Adipose tissue (tissue), 3 donors: ENCODE data around the gene ZNF296. TPM values are rescaled to one million over a fixed set of nuclear protein-coding genes. Genes with fewer than 3 reads are reported as not detected.

ENCODE experiments used
- H3K27ac ChIP-seq: one replicate; pipeline ENCODE4 v1.5.1; 2013; ENCODE audit warnings: low read depth, low read length
- WGBS, 3 donors: extraction: QIAGEN DNeasy Blood & Tissue Kit; methylation state at CpG; one replicate each; pipeline ENCODE4 v1.1.7; 2013; 5-methylcytosine and 5-hydroxymethylcytosine counted together
- polyA plus RNA-seq, 3 donors: library from polyadenylated mRNA; stranded (reverse); fragments of 200-250 nt; gene quantifications; one replicate each; pipeline ENCODE4 v1.2.3, GENCODE V29; 2013
- donor health status: healthy with polysubstance abuse.
- donor health status: Bipolar disorder and iron deficiency.
- donor health status: healthy.

ZNF296 gene
- polyA plus RNA-seq, 3 donors: 0.22 to 0.48 (median 0.45) TPM

DNA sequence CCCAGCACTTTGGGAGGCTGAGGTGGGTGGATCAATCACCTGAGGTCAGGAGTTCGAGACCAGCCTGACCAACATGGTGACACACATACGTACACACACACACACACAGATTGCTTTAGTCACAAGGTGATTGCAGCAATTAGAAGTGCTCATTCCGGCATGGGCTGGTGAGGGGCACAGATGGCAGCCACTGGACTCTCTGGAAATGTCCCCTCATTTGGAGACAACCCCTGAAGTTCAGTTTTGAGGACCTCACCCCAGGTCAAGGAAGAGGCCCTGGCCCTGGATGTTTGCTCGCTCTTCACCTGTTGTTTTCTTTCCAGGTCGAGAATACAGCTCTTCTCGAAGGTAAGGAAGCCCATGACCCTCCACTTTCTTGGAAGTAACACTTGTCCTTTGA is 6.1 kb downstream of the ZNF296 start:
- WGBS, 3 donors: 88 to 91% (median 88%) methylated on average over 6 of the region's 6 CpGs

GRCh38 chr19:45069056-45069455 is 7.2 kb downstream of the ZNF296 start:
- 67 to 86% (median 78%) methylated on average over 13 of the region's 13 CpGs for WGBS, 3 donors
- no peak overlapping the region for H3K27ac ChIP-seq

More for the DNA sequence above, 6.1 kb downstream of the ZNF296 start:
- H3K27ac ChIP-seq: no peak overlapping the region

DNA sequence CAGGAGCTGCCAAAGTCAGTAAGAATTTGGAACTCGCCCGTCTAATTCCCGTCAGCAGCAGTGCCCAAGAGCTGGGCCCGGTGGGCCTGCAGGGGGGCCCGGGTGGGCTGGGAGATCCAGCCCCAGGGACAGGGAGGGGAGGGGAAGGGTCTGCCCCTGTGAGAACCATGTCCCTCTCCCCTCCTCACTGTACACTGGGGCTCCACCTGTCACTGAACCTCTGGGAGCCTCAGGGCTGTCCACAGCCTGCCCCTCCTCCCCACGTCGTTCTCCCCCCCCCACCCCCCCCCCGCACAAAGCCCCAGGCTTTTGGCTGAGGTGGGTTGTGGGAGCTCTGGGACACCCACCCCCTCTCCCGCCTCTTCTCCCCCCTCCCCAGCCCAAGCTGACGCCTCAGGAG is 8.2 kb downstream of the ZNF296 start:
- H3K27ac ChIP-seq: no peak overlapping the region
- WGBS, 3 donors: 82 to 93% (median 89%) methylated on average over 5 to 10 of the region's 10 CpGs

DNA sequence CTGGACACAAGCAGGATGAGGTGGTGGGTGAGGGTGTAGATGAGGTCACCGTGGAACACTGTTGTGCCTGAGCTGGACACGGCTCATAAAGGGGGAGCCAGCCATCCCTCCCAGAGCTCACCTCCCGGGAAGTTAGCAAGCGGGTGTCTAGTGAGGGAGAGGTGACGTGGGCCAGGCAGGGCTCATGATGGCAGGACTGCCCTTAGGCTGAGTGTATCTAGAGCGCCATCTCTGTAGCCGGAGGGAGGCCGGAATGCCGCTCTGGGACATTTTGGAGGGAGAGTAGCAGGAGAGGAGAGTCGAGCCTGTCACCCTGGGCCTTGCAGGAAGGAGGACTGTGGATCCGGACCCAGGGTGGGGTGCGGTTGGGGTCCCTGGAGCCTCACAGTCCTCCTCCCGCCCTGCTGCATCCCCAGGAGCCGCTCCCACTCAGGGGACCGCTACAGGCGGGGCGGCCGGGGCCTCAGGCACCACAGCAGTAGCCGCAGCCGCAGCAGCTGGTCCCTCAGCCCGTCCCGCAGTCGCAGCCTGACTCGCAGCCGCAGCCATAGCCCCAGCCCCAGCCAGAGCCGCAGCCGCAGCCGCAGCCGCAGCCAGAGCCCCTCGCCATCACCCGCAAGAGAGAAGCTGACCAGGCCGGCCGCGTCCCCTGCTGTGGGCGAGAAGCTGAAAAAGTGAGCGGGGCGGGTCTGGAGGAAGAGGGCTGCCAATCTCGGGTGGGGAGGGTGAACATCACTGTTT is 9.2 kb downstream of the ZNF296 start:
- 92 to 96% (median 94%) methylated on average over 38 of the region's 38 CpGs for WGBS, 3 donors
- H3K27ac ChIP-seq: no peak overlapping the region

DNA sequence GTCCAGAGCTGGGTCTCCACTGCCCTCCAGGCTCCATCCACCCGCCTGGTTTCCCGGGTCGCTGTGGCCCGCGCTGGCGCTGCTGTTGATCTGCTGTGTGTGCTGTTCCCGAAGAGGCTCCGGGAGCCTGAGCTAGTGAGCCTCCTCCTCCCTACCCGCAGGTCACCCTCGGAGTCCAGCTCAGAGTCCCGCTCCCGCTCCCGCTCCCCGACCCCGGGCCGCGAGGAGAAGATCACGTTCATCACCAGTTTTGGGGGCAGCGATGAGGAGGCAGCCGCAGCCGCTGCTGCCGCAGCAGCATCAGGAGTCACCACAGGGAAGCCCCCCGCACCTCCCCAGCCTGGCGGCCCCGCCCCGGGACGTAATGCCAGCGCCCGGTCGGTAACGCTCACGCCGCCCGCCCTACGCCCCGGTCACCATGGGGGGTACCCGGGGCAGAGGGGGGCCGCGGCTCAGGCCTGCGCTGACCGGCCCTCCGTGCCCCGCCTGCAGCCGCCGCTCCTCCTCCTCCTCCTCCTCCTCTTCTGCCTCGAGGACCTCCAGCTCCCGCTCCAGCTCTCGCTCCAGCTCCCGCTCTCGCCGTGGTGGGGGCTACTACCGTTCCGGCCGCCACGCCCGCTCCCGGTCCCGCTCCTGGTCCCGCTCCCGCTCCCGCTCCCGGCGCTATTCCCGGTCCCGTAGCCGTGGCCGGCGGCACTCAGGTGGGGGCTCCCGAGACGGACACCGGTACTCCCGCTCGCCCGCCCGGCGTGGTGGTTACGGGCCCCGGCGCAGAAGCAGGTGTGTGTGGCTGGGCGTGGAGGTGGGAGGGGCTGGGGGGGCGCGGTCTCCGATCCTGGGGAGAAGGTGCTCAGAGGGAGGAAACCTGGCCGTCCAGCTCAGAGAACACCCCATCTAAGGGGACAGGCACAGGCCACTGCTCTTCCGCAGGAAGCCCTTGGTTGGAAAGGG is 12.2 kb downstream of the ZNF296 start:
- 96 to 98% (median 97%) methylated on average over 73 to 85 of the region's 85 CpGs for WGBS, 3 donors

GRCh38 chr19:45061965-45062364 is 14.3 kb downstream of the ZNF296 start:
- WGBS, 3 donors: 89 to 95% (median 92%) methylated on average over 4 of the region's 4 CpGs
- no peak overlapping the region for H3K27ac ChIP-seq

More for the DNA sequence above, 12.2 kb downstream of the ZNF296 start:
- no peak overlapping the region for H3K27ac ChIP-seq

- 49 to 67% (median 63%) methylated on average over 16 of the region's 16 CpGs for WGBS, 3 donors
- H3K27ac ChIP-seq: no peak overlapping the region
Observed at GRCh38 chr19:45059258-45059965, 16.9 kb downstream of the ZNF296 start.

GRCh38 chr19:45058622-45059159 is 17.6 kb downstream of the ZNF296 start:
- WGBS, 3 donors: 79 to 89% (median 86%) methylated on average over 14 of the region's 14 CpGs
- no peak overlapping the region for H3K27ac ChIP-seq

DNA sequence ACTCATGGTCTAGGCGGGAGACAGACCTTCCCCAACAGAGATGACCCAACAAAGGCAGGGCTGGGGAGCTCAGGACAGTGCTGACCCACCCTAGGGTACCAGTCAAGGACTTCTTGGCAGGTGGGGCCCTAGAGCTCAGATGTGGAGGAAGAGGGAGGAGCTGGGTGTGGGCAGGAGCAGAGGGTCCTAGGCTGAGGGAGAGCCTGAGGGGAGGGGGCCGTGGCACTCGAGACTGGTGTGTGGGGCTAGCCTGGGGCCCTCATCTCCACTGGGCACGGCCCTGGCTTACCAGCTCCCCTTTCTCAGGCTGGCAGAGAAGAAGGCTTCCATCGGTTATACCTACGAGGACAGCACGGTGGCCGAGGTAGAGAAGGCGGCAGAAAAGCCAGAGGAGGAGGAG is 18.8 kb downstream of the ZNF296 start:
- 74 to 96% (median 89%) methylated on average over 3 to 9 of the region's 9 CpGs for WGBS, 3 donors
- no peak overlapping the region for H3K27ac ChIP-seq

GRCh38 chr19:45056831-45057230 is 19.4 kb downstream of the ZNF296 start:
- H3K27ac ChIP-seq: no peak overlapping the region
- WGBS, 3 donors: 87 to 94% (median 93%) methylated on average over 8 of the region's 8 CpGs

DNA sequence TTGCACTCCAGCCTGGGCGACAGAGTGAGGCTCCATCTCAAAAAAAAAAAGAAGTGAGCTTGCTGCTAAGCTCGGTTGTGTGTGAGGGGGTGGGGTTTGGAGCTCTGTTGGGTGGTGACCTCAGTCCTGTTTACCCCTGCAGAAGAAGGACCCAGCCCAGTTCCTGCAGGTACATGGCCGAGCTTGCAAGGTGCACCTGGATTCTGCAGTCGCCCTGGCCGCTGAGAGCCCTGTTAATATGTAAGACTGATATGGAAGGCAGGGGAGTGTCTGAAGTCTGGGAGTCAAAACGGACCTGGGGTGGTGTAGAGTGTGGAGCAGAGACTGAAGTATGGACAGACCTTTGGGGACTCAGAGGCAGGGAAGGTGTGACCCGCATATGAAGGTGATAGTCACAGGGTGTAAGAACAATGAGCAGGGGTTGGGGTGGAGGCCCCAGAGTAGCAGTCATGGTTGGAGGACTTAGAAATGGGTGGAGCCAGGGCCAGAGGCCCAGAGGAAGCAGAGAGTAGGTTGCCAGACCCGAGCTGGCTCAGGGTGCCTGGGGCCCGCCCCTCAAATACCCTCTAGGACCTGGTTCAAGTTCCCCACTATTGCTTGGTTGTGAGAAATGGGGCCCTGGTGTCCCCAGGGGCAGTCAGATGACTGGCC is 24.2 kb downstream of the ZNF296 start:
- WGBS, 3 donors: 57 to 72% (median 70%) methylated on average over 9 of the region's 9 CpGs
- no peak overlapping the region for H3K27ac ChIP-seq

- 88 to 96% (median 92%) methylated on average over 6 of the region's 6 CpGs for WGBS, 3 donors
- H3K27ac ChIP-seq: no peak overlapping the region
Observed at GRCh38 chr19:45050036-45050435, 26.2 kb downstream of the ZNF296 start.

DNA sequence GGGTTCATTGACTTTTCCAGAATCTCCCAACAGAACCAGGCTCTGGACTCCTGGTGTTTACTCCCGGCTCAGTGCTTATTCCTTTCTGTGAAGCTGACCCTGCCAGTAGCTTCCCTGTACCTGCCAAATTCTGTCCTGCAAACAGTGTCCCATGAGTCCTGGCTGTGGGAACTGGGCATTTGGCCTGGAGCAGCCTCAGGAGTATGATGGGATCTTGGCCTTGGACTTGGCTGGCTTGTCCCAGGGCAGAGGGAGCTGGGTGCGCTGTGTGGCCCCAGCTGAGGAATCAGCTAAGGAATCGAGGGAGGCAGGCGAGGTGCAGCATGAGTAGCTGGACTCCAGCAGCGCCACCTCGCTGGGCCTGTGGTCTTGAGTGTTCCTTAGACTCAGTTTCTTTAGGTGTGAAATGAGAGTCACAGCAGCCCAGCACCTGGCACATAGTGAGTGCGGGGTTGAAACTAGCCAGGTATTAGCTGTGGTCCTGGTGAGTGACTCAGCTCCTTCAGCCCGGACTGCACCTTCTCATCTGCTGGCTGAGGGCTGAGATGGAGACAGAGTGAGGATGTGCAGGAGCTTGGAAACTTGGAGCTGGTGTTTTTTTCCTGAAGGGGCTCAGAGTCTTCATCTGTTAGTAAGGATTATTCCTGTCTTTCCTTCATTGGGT is 27.1 kb downstream of the ZNF296 start:
- no peak overlapping the region for H3K27ac ChIP-seq

GRCh38 chr19:45047188-45047797 is 29.0 kb downstream of the ZNF296 start:
- 62 to 79% (median 65%) methylated on average over 7 of the region's 7 CpGs for WGBS, 3 donors
- no peak overlapping the region for H3K27ac ChIP-seq

More for the DNA sequence above, 27.1 kb downstream of the ZNF296 start:
- WGBS, 3 donors: 49 to 84% (median 78%) methylated on average over 8 of the region's 8 CpGs

GRCh38 chr19:45046355-45046754 is 29.9 kb downstream of the ZNF296 start:
- WGBS, 3 donors: 72 to 91% (median 86%) methylated on average over 7 of the region's 7 CpGs
- H3K27ac ChIP-seq: no peak overlapping the region

DNA sequence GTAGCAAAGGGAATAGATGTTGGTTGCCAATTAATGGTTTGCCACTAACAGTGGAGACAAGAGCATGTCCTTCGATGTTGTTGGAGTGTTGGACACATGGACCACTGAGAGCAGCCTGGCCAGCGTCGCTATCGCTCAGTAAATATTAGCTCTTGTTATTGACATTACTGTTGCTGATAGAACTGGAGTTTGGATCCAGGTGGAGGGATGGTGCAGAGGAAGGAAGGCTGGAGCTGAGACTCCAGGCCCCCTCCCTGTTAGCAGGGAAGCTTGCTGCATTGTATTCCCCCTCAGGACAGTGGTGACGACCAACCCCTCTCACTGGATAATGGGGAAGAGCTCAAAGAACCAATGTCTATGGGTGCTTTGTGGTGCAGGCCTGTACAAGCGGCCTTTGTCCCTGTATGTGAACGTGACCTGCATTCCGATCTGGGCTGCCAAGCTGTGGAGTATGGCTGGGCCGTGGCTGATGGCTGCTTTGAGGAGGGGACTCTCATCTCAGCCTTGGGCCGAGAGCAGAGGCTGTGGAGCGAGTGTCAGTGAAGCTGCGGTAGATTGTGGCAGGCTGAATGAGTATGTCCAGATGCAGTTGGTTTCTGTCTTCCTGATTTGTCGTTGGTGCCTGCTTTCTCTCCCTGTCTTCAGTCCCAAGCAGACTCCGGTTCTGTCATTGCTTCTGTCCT is 30.5 kb downstream of the ZNF296 start:
- 31 to 84% (median 75%) methylated on average over 14 of the region's 14 CpGs for WGBS, 3 donors
- no peak overlapping the region for H3K27ac ChIP-seq

DNA sequence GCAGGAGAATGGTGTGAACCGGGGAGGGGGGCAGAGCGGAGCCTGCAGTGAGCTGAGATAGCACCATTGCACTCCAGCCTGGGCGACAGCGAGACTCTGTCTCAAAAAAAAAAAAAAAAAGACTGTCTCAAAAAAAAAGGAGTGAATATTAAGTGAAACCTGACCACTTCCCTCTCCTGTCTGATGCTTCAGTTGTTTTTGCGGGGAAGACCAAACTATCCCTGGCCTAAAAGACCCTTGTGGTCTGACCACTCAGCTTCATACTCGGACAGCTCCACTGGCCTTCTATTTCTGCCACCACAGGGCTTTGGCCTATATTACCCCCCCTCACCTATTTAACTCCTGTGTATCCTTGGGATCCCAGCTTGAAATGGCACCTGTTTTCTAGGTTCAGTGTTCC is 35.2 kb downstream of the ZNF296 start:
- WGBS, 3 donors: 78 to 97% (median 85%) methylated on average over 6 of the region's 6 CpGs
- H3K27ac ChIP-seq: no peak overlapping the region
